Panc1 (cell line): Measurements from ENCODE around the gene AFF3. TPM values are rescaled to one million over a fixed set of nuclear protein-coding genes. Genes with fewer than 3 reads are reported as not detected.

ENCODE experiments used
- ATAC-seq: fragments of 200-7000 bp; cut with Tn5 transposase; 2 replicates; pipeline ENCODE4 v1.9.1; 2020; ENCODE audit warnings: mild to moderate bottlenecking, moderate library complexity
- BruUV-seq: library from RNA; stranded (reverse); fragments of 400-500 nt; replicated peaks from 2 replicates; lab custom pipeline; 2021; lab: Mats Ljungman, UMichigan
- CTCF ChIA-PET: fragments of 300-600 bp; sonication (Branson Sonifier 250); formaldehyde crosslinking; loops from one replicate; lab custom pipeline; 2022; ENCODE audit warnings: antibody characterized with exemption; lab: Charles Lee
- POLR2A ChIA-PET: fragments of 300-600 bp; sonication (Branson Sonifier 250); formaldehyde crosslinking; loops from one replicate; lab custom pipeline; 2022; ENCODE audit warnings: antibody characterized with exemption; lab: Charles Lee
- DNase-seq: peaks from one replicate; pipeline ENCODE4 v3.0.0-alpha.2; 2010; ENCODE audit warnings: low read depth, low spot score
- H3K27ac ChIP-seq: 2 replicates; pipeline ENCODE4 v1.5.1; 2011; ENCODE audit warnings: mild to moderate bottlenecking, low read length, inconsistent platforms
- H3K27me3 ChIP-seq: fragments of 200-500 bp; sonication (Bioruptor generic); 2 replicates; pipeline ENCODE4 v1.6.0; 2014; ENCODE audit warnings: low read length, inconsistent platforms; ENCODE audit not compliant: control insufficient read depth, insufficient read depth
- H3K36me3 ChIP-seq: fragments of 200-500 bp; sonication (Bioruptor generic); 2 replicates; pipeline ENCODE4 v1.5.1; 2014; ENCODE audit warnings: inconsistent platforms, mild to moderate bottlenecking, low read length, moderate library complexity; ENCODE audit not compliant: control insufficient read depth, insufficient read depth
- H3K4me1 ChIP-seq: 2 replicates; pipeline ENCODE4 v1.5.1; 2011; ENCODE audit warnings: inconsistent platforms, mild to moderate bottlenecking, low read length, moderate library complexity; ENCODE audit not compliant: control insufficient read depth, insufficient read depth
- H3K4me3 ChIP-seq, 2 experiments: 2 replicates each; pipeline ENCODE4 v1.5.1; 2011 to 2012; ENCODE audit warnings: low read depth in 2 of 2, low read length in 2 of 2, mild to moderate bottlenecking in 2 of 2, inconsistent platforms in 1 of 2, moderate library complexity in 1 of 2
- H3K9me3 ChIP-seq: fragments of 200-500 bp; sonication (Bioruptor generic); 2 replicates; pipeline ENCODE4 v1.5.1; 2014; ENCODE audit warnings: low read depth, mild to moderate bottlenecking, inconsistent platforms, low read length, moderate library complexity; ENCODE audit not compliant: control insufficient read depth, insufficient read depth
- CTCF ChIP-seq: fragments of 450-650 bp; IDR thresholded peaks from 2 replicates; pipeline ENCODE4 v1.5.1; 2017; ENCODE audit warnings: mild to moderate bottlenecking
- POLR2AphosphoS5 ChIP-seq: IDR thresholded peaks from 2 replicates; pipeline ENCODE4 v1.6.1; 2012; ENCODE audit warnings: mild to moderate bottlenecking, low read depth, low read length, moderate library complexity
- REST ChIP-seq, 2 experiments: IDR thresholded peaks; 2 replicates each; pipeline ENCODE4 v1.6.1; 2011 to 2012; ENCODE audit warnings: low read depth in 2 of 2, control low read depth in 1 of 2, low read length in 1 of 2, mild to moderate bottlenecking in 1 of 2, moderate library complexity in 1 of 2; ENCODE audit not compliant: insufficient read depth in 1 of 2
- SIN3A ChIP-seq: IDR thresholded peaks from 2 replicates; pipeline ENCODE4 v1.6.1; 2012; ENCODE audit warnings: low read depth, mild to moderate bottlenecking, low read length, moderate library complexity, borderline replicate concordance; ENCODE audit not compliant: insufficient read depth
- TCF7L2 ChIP-seq: IDR thresholded peaks from 2 replicates; pipeline ENCODE4 v1.6.1; 2011; ENCODE audit warnings: mild to moderate bottlenecking, low read depth, low read length, inconsistent platforms
- in situ Hi-C: cut with HindIII; loops from 2 replicates; pipeline ENCODE4 v1.10.0; 2016; ENCODE audit warnings: low sequenced_read_pairs, low pct_unique_long_range_greater_than_20kb
- intact Hi-C: fragments of 100-400 bp; cut with micrococcal nuclease; formaldehyde crosslinking; loops from one replicate; pipeline ENCODE4 v1.10.0; 2022; ENCODE audit not compliant: unreplicated experiment
- total RNA-seq: library from RNA; stranded (reverse); gene quantifications from one replicate; pipeline ENCODE4 v1.2.1, GENCODE V29; 2021; ENCODE audit not compliant: unreplicated experiment

The AFF3 gene
- total RNA-seq, 1 experiment from 2014 or later = 2.2 TPM

- intact Hi-C loops = no loop called here
- Histone ChIP-seq H3K27me3 (no peaks in the 10 kb centered on the region; the same call in 1 of the 2 replicates), H3K9me3 (no peaks in the 10 kb centered on the region), H3K4me1 (no peaks in the 10 kb centered on the region), H3K36me3 (no peaks in the 10 kb centered on the region), H3K27ac (no peak overlapping the region), H3K4me3 (no peak overlapping the region)
- CTCF ChIA-PET = no interaction called here
- POLR2A ChIA-PET = no interaction called here
- in situ Hi-C loops = no loop called here
- TF ChIP-seq CTCF (no peak), POLR2AphosphoS5 (no peak), REST (IDR thresholded peaks at IDR 0.05; ENCODE audit: insufficient read depth in 1 of 2, low read depth in 2 of 2, low read length in 1 of 2) (no peak), SIN3A (no peak), TCF7L2 (no peak)
- DNase-seq (no peak), ATAC-seq (no peak)
- BruUV-seq = no TSS peak
These were observed 143.6 kb downstream of the AFF3 start for GRCh38 chr2:99998651-99999320.

- POLR2A ChIA-PET = no interaction called here
- Histone ChIP-seq H3K9me3 (no peaks in the 10 kb centered on the region), H3K4me3 (no peak overlapping the region), H3K27ac (no peak overlapping the region), H3K4me1 (no peaks in the 10 kb centered on the region), H3K27me3 (peaks cover 7% of the 10 kb centered on the region), H3K36me3 (no peaks in the 10 kb centered on the region)
- intact Hi-C loops (no loop called here), in situ Hi-C loops (no loop called here)
- DNase-seq = no peak
- TF ChIP-seq REST (IDR thresholded peaks at IDR 0.05; ENCODE audit: insufficient read depth in 1 of 2, low read depth in 2 of 2, low read length in 1 of 2) = no peak
- TF ChIP-seq SIN3A = no peak
- no peak for TF ChIP-seq POLR2AphosphoS5
- TF ChIP-seq TCF7L2 = no peak
- no peak for TF ChIP-seq CTCF
- BruUV-seq = no TSS peak
- CTCF ChIA-PET = no interaction called here
- no peak for ATAC-seq
These were observed 152.5 kb downstream of the AFF3 start for GRCh38 chr2:99989905-99990304.
